ENCODE data around the gene ZBTB32.
"Not testable (repeated sequence)": the region's sequence is repeated elsewhere in the genome, so short reads cannot be mapped to it uniquely, and the experiment has no call there.

ZBTB32 gene

GRCh38 chr19:35723671-35724070 is 19.3 kb downstream of the ZBTB32 start:
- in situ Hi-C loops (cut with HindIII; ENCODE audit: low sequenced_read_pairs): no loop called here
- no peak overlapping the region for H3K4me3 ChIP-seq (ENCODE audit: low read depth, low read length)
- TF ChIP-seq, protein P1, sequence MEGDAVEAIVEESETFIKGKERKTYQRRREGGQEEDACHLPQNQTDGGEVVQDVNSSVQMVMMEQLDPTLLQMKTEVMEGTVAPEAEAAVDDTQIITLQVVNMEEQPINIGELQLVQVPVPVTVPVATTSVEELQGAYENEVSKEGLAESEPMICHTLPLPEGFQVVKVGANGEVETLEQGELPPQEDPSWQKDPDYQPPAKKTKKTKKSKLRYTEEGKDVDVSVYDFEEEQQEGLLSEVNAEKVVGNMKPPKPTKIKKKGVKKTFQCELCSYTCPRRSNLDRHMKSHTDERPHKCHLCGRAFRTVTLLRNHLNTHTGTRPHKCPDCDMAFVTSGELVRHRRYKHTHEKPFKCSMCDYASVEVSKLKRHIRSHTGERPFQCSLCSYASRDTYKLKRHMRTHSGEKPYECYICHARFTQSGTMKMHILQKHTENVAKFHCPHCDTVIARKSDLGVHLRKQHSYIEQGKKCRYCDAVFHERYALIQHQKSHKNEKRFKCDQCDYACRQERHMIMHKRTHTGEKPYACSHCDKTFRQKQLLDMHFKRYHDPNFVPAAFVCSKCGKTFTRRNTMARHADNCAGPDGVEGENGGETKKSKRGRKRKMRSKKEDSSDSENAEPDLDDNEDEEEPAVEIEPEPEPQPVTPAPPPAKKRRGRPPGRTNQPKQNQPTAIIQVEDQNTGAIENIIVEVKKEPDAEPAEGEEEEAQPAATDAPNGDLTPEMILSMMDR (IDR thresholded peaks at IDR 0.05; ENCODE audit: low read depth, low read length): no peak
- no peak for DNase-seq (ENCODE audit: low read depth, low spot score)

DNA sequence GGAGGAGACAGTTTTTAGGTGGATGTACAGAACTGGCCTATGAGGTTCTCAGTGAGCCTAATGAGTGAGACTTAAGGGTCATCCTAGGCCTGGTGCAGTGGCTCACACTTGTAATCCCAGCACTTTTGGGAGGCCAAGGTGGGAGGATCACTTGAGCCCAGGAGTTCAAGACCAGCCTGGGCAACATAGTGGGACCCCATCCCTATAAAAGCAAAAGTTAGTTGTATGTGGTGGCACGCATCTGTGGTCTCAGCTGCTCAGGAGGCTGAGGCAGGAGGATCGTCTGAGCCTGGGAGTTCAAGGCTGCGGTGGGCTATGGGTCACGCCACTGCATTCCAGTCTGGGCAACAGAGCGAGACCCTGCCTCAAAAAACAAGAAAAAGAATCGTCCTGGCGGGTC is 19.8 kb downstream of the ZBTB32 start:
- H3K4me3 ChIP-seq (ENCODE audit: low read depth, low read length); in situ Hi-C loops (cut with HindIII; ENCODE audit: low sequenced_read_pairs); DNase-seq (ENCODE audit: low read depth, low spot score): not testable (repeated sequence)

- TF ChIP-seq, protein P1 (IDR thresholded peaks at IDR 0.05; ENCODE audit: low read depth, low read length): no peak
- DNase-seq (ENCODE audit: low read depth, low spot score): no peak
- no peak overlapping the region for H3K4me3 ChIP-seq (ENCODE audit: low read depth, low read length)
- in situ Hi-C loops (cut with HindIII; ENCODE audit: low sequenced_read_pairs): no loop called here
These were observed 20.2 kb downstream of the ZBTB32 start for GRCh38 chr19:35724560-35724959.

DNA sequence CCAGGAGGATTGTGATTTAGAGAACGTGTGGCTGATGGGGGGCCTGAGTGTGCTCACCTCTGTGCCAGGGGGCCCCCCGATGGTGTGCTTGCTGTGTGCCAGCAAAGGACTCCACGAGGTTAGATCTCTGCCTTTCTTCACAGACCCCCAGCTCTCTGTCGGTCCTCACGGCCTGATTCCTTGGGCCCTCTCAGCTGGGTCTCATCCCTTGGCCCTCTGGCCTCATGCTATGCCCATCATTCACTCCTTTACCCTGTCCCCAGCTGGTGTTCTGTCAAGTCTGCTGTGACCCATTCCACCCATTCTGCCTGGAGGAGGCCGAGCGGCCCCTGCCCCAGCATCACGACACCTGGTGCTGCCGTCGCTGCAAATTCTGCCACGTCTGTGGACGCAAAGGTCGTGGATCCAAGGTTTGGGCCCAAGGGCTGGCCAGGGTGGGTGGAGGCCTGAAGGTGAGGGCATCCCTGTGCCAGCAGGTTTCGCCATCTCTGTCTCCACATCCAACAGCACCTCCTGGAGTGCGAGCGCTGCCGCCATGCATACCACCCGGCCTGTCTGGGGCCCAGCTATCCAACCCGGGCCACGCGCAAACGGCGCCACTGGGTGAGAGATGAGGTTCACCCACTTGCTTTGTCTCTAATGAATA is 21.0 kb downstream of the ZBTB32 start:
- TF ChIP-seq, protein P1 (IDR thresholded peaks at IDR 0.05; ENCODE audit: low read depth, low read length): no peak
- DNase-seq (ENCODE audit: low read depth, low spot score): no peak
- H3K4me3 ChIP-seq (ENCODE audit: low read depth, low read length): no peak overlapping the region
- in situ Hi-C loops (cut with HindIII; ENCODE audit: low sequenced_read_pairs): no loop called here

- H3K4me3 ChIP-seq (ENCODE audit: low read depth, low read length): no peak overlapping the region
- no peak for DNase-seq (ENCODE audit: low read depth, low spot score)
- in situ Hi-C loops (cut with HindIII; ENCODE audit: low sequenced_read_pairs): no loop called here
- TF ChIP-seq, protein P1 (IDR thresholded peaks at IDR 0.05; ENCODE audit: low read depth, low read length): no peak
These were observed 22.9 kb downstream of the ZBTB32 start for GRCh38 chr19:35727053-35727955.

DNA sequence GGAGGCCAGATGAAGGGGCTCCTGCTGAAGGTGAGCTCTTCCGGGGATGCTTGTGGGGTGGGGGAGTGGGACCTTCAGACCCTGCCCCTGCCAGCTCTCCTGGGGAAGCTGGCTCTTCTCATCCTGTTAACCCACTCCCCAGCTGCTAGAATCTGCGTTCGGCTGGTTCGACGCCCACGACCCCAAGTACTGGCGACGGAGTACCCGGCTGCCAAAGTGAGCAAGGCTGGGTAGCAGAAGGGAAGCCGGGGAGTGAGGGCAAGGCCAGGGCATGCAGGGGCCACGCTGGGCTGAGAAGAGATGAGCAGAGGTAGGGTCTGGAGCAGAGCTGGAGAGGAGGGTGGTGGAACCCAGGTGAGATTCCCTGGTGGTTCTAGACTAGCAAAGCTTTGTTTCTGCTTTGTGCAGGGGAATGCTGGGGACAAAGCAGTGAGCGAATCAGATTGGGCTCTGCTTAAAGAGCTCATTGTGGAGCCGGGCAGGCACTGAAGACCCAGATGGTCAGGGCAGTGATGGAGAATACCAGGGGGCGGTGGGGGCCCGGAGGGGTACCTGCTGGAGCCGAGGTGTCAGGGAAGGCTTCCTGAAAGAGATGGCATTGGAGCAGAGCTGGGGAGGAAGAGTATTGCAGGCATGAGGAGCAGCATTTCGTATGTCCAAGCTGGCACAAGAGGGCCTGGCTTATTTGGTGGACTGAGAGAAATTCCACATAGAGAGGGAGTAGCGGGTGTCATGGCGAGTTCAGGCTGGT is 23.8 kb downstream of the ZBTB32 start:
- in situ Hi-C loops (cut with HindIII; ENCODE audit: low sequenced_read_pairs): no loop called here
- no peak overlapping the region for H3K4me3 ChIP-seq (ENCODE audit: low read depth, low read length)
- TF ChIP-seq, protein P1 (IDR thresholded peaks at IDR 0.05; ENCODE audit: low read depth, low read length): no peak
- no peak for DNase-seq (ENCODE audit: low read depth, low spot score)

Measured in astrocyte of the spinal cord (primary cell).